B cell (primary cell): ENCODE data around the gene TAF1.
"Not testable (repeated sequence)": the region's sequence is repeated elsewhere in the genome, so short reads cannot be mapped to it uniquely, and the experiment has no call there.

Experiments
- EZH2 ChIP-seq: IDR thresholded peaks from 2 replicates; pipeline ENCODE4 v1.6.1; 2012; ENCODE audit warnings: borderline replicate concordance, low read depth, mild to moderate bottlenecking, moderate library complexity, low read length; ENCODE audit not compliant: insufficient read depth, poor library complexity, severe bottlenecking
- TF ChIP-seq, protein P1 (sequence below): fragments of 200-600 bp; IDR thresholded peaks from one replicate; pipeline ENCODE4 v1.8.0; 2022; ENCODE audit warnings: antibody characterized with exemption, mild to moderate bottlenecking

GRCh38 chrX:71352439-71352838, 13.7 kb upstream of the TAF1 start:
- TF ChIP-seq, protein P1, sequence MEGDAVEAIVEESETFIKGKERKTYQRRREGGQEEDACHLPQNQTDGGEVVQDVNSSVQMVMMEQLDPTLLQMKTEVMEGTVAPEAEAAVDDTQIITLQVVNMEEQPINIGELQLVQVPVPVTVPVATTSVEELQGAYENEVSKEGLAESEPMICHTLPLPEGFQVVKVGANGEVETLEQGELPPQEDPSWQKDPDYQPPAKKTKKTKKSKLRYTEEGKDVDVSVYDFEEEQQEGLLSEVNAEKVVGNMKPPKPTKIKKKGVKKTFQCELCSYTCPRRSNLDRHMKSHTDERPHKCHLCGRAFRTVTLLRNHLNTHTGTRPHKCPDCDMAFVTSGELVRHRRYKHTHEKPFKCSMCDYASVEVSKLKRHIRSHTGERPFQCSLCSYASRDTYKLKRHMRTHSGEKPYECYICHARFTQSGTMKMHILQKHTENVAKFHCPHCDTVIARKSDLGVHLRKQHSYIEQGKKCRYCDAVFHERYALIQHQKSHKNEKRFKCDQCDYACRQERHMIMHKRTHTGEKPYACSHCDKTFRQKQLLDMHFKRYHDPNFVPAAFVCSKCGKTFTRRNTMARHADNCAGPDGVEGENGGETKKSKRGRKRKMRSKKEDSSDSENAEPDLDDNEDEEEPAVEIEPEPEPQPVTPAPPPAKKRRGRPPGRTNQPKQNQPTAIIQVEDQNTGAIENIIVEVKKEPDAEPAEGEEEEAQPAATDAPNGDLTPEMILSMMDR = not testable (repeated sequence)
- not testable (repeated sequence) for TF ChIP-seq EZH2
